Neural cell (in vitro differentiated cells): ENCODE results near the gene CHST11. TPM values are rescaled to one million over a fixed set of nuclear protein-coding genes. Genes with fewer than 3 reads are reported as not detected.

Experiments used
- H2AFZ ChIP-seq: fragments of 200-600, 300-800 bp; sonication (generic), shearing (Covaris generic); 2 replicates; pipeline ENCODE4 v1.6.0; 2014; ENCODE audit warnings: low read depth, mild to moderate bottlenecking, antibody characterized with exemption, low read length, moderate library complexity
- H3F3A ChIP-seq: fragments of 200-600 bp; shearing (Covaris generic); 2 replicates; pipeline ENCODE4 v1.6.1; 2016; ENCODE audit warnings: mild to moderate bottlenecking, moderate library complexity, mixed read lengths, antibody characterized with exemption, low read length; ENCODE audit not compliant: insufficient read depth, poor library complexity, severe bottlenecking
- H3K27ac ChIP-seq: fragments of 200-600, 300-800 bp; sonication (generic), shearing (Covaris generic); 2 replicates; pipeline ENCODE4 v1.5.1; 2014; ENCODE audit warnings: mild to moderate bottlenecking, low read length, moderate library complexity
- H3K27me3 ChIP-seq: fragments of 300-800, 200-600 bp; sonication (generic), shearing (Covaris generic); 2 replicates; pipeline ENCODE4 v1.6.0; 2014; ENCODE audit warnings: mild to moderate bottlenecking, low read depth, low read length, moderate library complexity; ENCODE audit not compliant: insufficient read depth
- H3K36me3 ChIP-seq: fragments of 300-800, 200-600 bp; sonication (generic), shearing (Covaris generic); 2 replicates; pipeline ENCODE4 v1.5.1; 2014; ENCODE audit warnings: mild to moderate bottlenecking, antibody characterized with exemption, low read length, moderate library complexity; ENCODE audit not compliant: insufficient read depth
- H3K4me2 ChIP-seq: fragments of 300-800, 200-600 bp; sonication (generic), shearing (Covaris generic); 2 replicates; pipeline ENCODE4 v1.6.0; 2014; ENCODE audit warnings: mild to moderate bottlenecking, low read length
- H3K4me3 ChIP-seq: fragments of 300-800, 200-600 bp; sonication (generic), shearing (Covaris generic); 2 replicates; pipeline ENCODE4 v1.5.1; 2014; ENCODE audit warnings: mild to moderate bottlenecking, low read length, moderate library complexity
- H3K79me2 ChIP-seq: fragments of 200-600 bp; shearing (Covaris generic); replicated peaks from 2 replicates; pipeline ENCODE4 v1.6.0; 2014; ENCODE audit warnings: mild to moderate bottlenecking, low read length, moderate library complexity; ENCODE audit not compliant: insufficient read depth
- H3K9ac ChIP-seq: fragments of 300-800, 200-600 bp; sonication (generic), shearing (Covaris generic); 2 replicates; pipeline ENCODE4 v1.6.1; 2016; ENCODE audit warnings: mild to moderate bottlenecking, low read length, mixed read lengths
- H3K9me2 ChIP-seq: fragments of 200-600 bp; shearing (Covaris generic); 2 replicates; pipeline ENCODE4 v1.6.1; 2016; ENCODE audit warnings: mild to moderate bottlenecking, low read length, mixed read lengths; ENCODE audit not compliant: insufficient read depth
- H3K9me3 ChIP-seq: fragments of 200-600, 300-800 bp; sonication (generic), shearing (Covaris generic); 2 replicates; pipeline ENCODE4 v1.6.1; 2016; ENCODE audit warnings: mild to moderate bottlenecking, mixed run types, low read length, moderate library complexity, mixed read lengths
- H4K20me1 ChIP-seq: fragments of 200-600 bp; shearing (Covaris generic); 2 replicates; pipeline ENCODE4 v1.6.1; 2016; ENCODE audit warnings: mild to moderate bottlenecking, mixed run types; ENCODE audit not compliant: insufficient read depth
- EP300 ChIP-seq: fragments of 450-650 bp; conservative IDR thresholded peaks from 2 replicates; pipeline ENCODE4 v1.6.1; 2014; ENCODE audit warnings: antibody characterized with exemption, mild to moderate bottlenecking, moderate library complexity; ENCODE audit not compliant: poor library complexity, severe bottlenecking
- EZH2 ChIP-seq: fragments of 200-600, 300-800 bp; shearing (Covaris generic), sonication (generic); IDR thresholded peaks from 2 replicates; pipeline ENCODE4 v1.6.1; 2014; ENCODE audit warnings: antibody characterized with exemption, low read length, borderline replicate concordance, mild to moderate bottlenecking; ENCODE audit not compliant: insufficient read depth, poor library complexity, severe bottlenecking
- MXI1 ChIP-seq: fragments of 450-650 bp; conservative IDR thresholded peaks from 2 replicates; pipeline ENCODE4 v1.6.1; 2014; ENCODE audit warnings: antibody characterized with exemption, mild to moderate bottlenecking; ENCODE audit not compliant: poor library complexity, severe bottlenecking
- POLR2AphosphoS5 ChIP-seq: IDR thresholded peaks from 2 replicates; pipeline ENCODE4 v1.6.1; 2012
- RAD21 ChIP-seq: fragments of 450-650 bp; conservative IDR thresholded peaks from 2 replicates; pipeline ENCODE4 v1.6.1; 2014; ENCODE audit warnings: antibody characterized with exemption, mild to moderate bottlenecking, moderate library complexity
- SMC3 ChIP-seq: fragments of 450-650 bp; conservative IDR thresholded peaks from 2 replicates; pipeline ENCODE4 v1.6.1; 2014; ENCODE audit warnings: antibody characterized with exemption, mild to moderate bottlenecking, moderate library complexity; ENCODE audit not compliant: poor library complexity
- TAF1 ChIP-seq: IDR thresholded peaks from 2 replicates; pipeline ENCODE4 v1.6.1; 2012; ENCODE audit warnings: low read depth
- polyA plus RNA-seq: library from polyadenylated mRNA; depleted of rRNA; stranded (reverse); fragments of >200 nt; gene quantifications from 2 replicates; pipeline ENCODE4 v1.2.3, GENCODE V29; 2014
- TF ChIP-seq, protein P1 (sequence below): IDR thresholded peaks from 2 replicates; pipeline ENCODE4 v1.6.1; 2012; ENCODE audit warnings: borderline replicate concordance
- TF ChIP-seq, protein P2 (sequence below): fragments of 450-650 bp; IDR thresholded peaks from 2 replicates; pipeline ENCODE4 v1.5.1; 2014; ENCODE audit warnings: antibody characterized with exemption, mild to moderate bottlenecking, moderate library complexity; ENCODE audit not compliant: poor library complexity, severe bottlenecking

CHST11 gene
- polyA plus RNA-seq, 1 donor from 2014 or later: 15.0 TPM

GRCh38 chr12:104687823-104688573 lies 231.2 kb downstream of the CHST11 start:
- peaks cover 4% of the 10 kb centered on the region for H3K79me2 ChIP-seq
- no peaks in the 10 kb centered on the region for H3K9me3 ChIP-seq
- no peak overlapping the region for H3K4me3 ChIP-seq
- H3K27ac ChIP-seq: no peak overlapping the region
- H2AFZ ChIP-seq: no peak overlapping the region
- no peaks in the 10 kb centered on the region for H3K36me3 ChIP-seq
- no peak for TF ChIP-seq POLR2AphosphoS5
- no peak for TF ChIP-seq TAF1
- TF ChIP-seq, protein P1, sequence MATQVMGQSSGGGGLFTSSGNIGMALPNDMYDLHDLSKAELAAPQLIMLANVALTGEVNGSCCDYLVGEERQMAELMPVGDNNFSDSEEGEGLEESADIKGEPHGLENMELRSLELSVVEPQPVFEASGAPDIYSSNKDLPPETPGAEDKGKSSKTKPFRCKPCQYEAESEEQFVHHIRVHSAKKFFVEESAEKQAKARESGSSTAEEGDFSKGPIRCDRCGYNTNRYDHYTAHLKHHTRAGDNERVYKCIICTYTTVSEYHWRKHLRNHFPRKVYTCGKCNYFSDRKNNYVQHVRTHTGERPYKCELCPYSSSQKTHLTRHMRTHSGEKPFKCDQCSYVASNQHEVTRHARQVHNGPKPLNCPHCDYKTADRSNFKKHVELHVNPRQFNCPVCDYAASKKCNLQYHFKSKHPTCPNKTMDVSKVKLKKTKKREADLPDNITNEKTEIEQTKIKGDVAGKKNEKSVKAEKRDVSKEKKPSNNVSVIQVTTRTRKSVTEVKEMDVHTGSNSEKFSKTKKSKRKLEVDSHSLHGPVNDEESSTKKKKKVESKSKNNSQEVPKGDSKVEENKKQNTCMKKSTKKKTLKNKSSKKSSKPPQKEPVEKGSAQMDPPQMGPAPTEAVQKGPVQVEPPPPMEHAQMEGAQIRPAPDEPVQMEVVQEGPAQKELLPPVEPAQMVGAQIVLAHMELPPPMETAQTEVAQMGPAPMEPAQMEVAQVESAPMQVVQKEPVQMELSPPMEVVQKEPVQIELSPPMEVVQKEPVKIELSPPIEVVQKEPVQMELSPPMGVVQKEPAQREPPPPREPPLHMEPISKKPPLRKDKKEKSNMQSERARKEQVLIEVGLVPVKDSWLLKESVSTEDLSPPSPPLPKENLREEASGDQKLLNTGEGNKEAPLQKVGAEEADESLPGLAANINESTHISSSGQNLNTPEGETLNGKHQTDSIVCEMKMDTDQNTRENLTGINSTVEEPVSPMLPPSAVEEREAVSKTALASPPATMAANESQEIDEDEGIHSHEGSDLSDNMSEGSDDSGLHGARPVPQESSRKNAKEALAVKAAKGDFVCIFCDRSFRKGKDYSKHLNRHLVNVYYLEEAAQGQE: no peak
- TF ChIP-seq, protein P2, sequence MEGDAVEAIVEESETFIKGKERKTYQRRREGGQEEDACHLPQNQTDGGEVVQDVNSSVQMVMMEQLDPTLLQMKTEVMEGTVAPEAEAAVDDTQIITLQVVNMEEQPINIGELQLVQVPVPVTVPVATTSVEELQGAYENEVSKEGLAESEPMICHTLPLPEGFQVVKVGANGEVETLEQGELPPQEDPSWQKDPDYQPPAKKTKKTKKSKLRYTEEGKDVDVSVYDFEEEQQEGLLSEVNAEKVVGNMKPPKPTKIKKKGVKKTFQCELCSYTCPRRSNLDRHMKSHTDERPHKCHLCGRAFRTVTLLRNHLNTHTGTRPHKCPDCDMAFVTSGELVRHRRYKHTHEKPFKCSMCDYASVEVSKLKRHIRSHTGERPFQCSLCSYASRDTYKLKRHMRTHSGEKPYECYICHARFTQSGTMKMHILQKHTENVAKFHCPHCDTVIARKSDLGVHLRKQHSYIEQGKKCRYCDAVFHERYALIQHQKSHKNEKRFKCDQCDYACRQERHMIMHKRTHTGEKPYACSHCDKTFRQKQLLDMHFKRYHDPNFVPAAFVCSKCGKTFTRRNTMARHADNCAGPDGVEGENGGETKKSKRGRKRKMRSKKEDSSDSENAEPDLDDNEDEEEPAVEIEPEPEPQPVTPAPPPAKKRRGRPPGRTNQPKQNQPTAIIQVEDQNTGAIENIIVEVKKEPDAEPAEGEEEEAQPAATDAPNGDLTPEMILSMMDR: no peak
- no peak for TF ChIP-seq EP300
- no peak for TF ChIP-seq RAD21
- no peak for TF ChIP-seq EZH2
- TF ChIP-seq SMC3: no peak
- no peak for TF ChIP-seq MXI1
- H4K20me1 ChIP-seq: no peaks in the 10 kb centered on the region
- no peaks in the 10 kb centered on the region for H3F3A ChIP-seq
- no peaks in the 10 kb centered on the region for H3K27me3 ChIP-seq
- no peak overlapping the region for H3K9ac ChIP-seq
- no peaks in the 10 kb centered on the region for H3K9me2 ChIP-seq
- no peak overlapping the region for H3K4me2 ChIP-seq

DNA sequence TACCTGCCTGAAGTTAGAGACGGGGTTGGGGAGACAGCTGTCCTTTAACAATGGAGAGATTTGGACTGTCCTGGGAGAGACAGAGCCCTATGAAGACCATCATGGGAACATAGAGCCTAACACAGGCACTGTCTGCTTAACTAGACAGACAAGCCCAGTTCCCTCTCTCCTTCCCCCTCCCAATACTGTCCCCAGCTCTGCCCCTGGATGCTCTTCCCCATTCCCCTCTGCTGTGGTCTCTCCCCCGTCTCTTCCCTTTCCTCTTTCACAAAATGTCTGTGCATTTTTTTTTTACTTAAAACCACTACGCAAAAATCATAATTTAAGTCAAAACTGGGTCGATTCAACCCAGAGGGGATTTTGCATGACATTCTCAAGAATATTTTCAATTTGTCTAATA lies 232.9 kb downstream of the CHST11 start:
- H2AFZ ChIP-seq: no peak overlapping the region
- no peaks in the 10 kb centered on the region for H4K20me1 ChIP-seq
- no peaks in the 10 kb centered on the region for H3F3A ChIP-seq
- no peak overlapping the region for H3K4me3 ChIP-seq
- no peaks in the 10 kb centered on the region for H3K36me3 ChIP-seq
- peaks cover 4% of the 10 kb centered on the region for H3K79me2 ChIP-seq
- no peak overlapping the region for H3K4me2 ChIP-seq
- no peak overlapping the region for H3K27ac ChIP-seq
- TF ChIP-seq SMC3 (no peak), POLR2AphosphoS5 (no peak), EZH2 (no peak), EP300 (no peak), RAD21 (no peak), MXI1 (no peak), TAF1 (no peak)
- TF ChIP-seq, protein P1: no peak
- TF ChIP-seq, protein P2: no peak
- no peaks in the 10 kb centered on the region for H3K9me3 ChIP-seq
- no peaks in the 10 kb centered on the region for H3K9me2 ChIP-seq
- H3K9ac ChIP-seq: no peak overlapping the region
- no peaks in the 10 kb centered on the region for H3K27me3 ChIP-seq
